ENCODE results near the gene CRYZL1. TPM values are rescaled to one million over a fixed set of nuclear protein-coding genes. Genes with fewer than 3 reads are reported as not detected.

The CRYZL1 gene
- total RNA-seq, 1 experiment from 2014 or later, result 13.5 TPM

GRCh38 chr21:33559813-33560212 lies 81.7 kb downstream of the CRYZL1 start:
- Histone ChIP-seq H2AFZ (ENCODE audit: low read length) (no peak overlapping the region), H3K27ac (ENCODE audit: insufficient read length, low read depth, low read length) (no peak overlapping the region), H4K20me1 (ENCODE audit: control insufficient read depth, insufficient read depth, insufficient read length) (no peaks in the 10 kb centered on the region), H3K9me3 (ENCODE audit: control insufficient read depth, low read depth, low read length) (no peaks in the 10 kb centered on the region), H3K14ac (ENCODE audit: insufficient read depth, low read length) (no peak overlapping the region), H3K4ac (ENCODE audit: low read depth, low read length) (no peak overlapping the region), H4K91ac (ENCODE audit: insufficient read length, low read depth, low read length) (no peak overlapping the region), H3K23ac (ENCODE audit: insufficient read length, low read depth, low read length) (no peak overlapping the region), H4K8ac (replicated peaks; ENCODE audit: insufficient read length, low read depth, low read length) (no peak overlapping the region), H4K5ac (ENCODE audit: insufficient read length, low read depth, low read length) (no peak overlapping the region), H3K56ac (ENCODE audit: insufficient read length, low read depth, low read length) (no peak overlapping the region), H3K79me1 (ENCODE audit: insufficient read depth, low read depth, low read length, poor library complexity, severe bottlenecking) (peaks cover 7% of the 10 kb centered on the region), H2BK20ac (ENCODE audit: low read depth, low read length, poor library complexity, severe bottlenecking) (no peak overlapping the region), H2BK15ac (ENCODE audit: low read depth, low read length) (no peak overlapping the region), H3T11ph (ENCODE audit: low read length) (no peak overlapping the region), H2BK120ac (ENCODE audit: low read depth, low read length, poor library complexity, severe bottlenecking) (no peak overlapping the region), H3K9ac (ENCODE audit: extremely low read depth, insufficient read length, low read length) (no peak overlapping the region), H3K4me2 (ENCODE audit: insufficient read depth, insufficient read length, low read length) (no peak overlapping the region), H3K18ac (ENCODE audit: insufficient read length, low read depth, low read length) (no peak overlapping the region), H2AK5ac (ENCODE audit: insufficient read length, low read length) (no peak overlapping the region), H2BK5ac (ENCODE audit: insufficient read length, low read length) (no peak overlapping the region), H3K27me3 (ENCODE audit: insufficient read depth, low read length) (no peaks in the 10 kb centered on the region), H3K4me1 (ENCODE audit: insufficient read depth, low read length) (no peaks in the 10 kb centered on the region), H3K23me2 (ENCODE audit: insufficient read length, low read depth, low read length, poor library complexity, severe bottlenecking) (no peaks in the 10 kb centered on the region), H2BK12ac (ENCODE audit: insufficient read length, low read depth, low read length) (no peak overlapping the region), H3K79me2 (ENCODE audit: insufficient read depth, low read length) (peaks cover 2% of the 10 kb centered on the region; the same call in 1 of the 2 replicates)
- Mint-ChIP-seq H3K27me3 (ENCODE audit: low read depth) (no peaks in the 10 kb centered on the region), H3K4me3 (no peak overlapping the region), H3K27ac (peak overlapping the region in 1 of 3 experiments; percentile 80; a peak in 1 of 7 replicates), H3K4me1 (peaks cover 5% of the 10 kb centered on the region in 2 experiments), H3K36me3 (ENCODE audit: insufficient read depth in 1 of 3, low read depth in 3 of 3) (peaks cover 56 to 83% (median 77%) of the 10 kb centered on the region in 3 experiments; a peak in 6 of 7 replicates), H3K9me3 (no peaks in the 10 kb centered on the region)
- TF ChIP-seq CTCF (conservative IDR thresholded peaks at IDR 0.05), result no peak
- WGBS (ENCODE audit: extremely low coverage, insufficient read length, low lambda C conversion rate), result no CpG with 5 or more reads among the region's 10 CpGs
- no peak for DNase-seq
